ENCODE data around the gene GPD2.

GRCh38 chr2:156626931-156627330 lies 190.8 kb downstream of the GPD2 start:
- no peak for TF ChIP-seq YY1 (IDR thresholded peaks at IDR 0.05; ENCODE audit: insufficient read depth, insufficient read length)
- TF ChIP-seq ZNF274 (IDR thresholded peaks at IDR 0.05; ENCODE audit: low read depth, low read length) = no peak
- no peak for TF ChIP-seq SUZ12 (IDR thresholded peaks at IDR 0.05; ENCODE audit: extremely low read depth, insufficient read depth, insufficient read length)

Data from NT2/D1 (cell line).